Astrocyte (in vitro differentiated cells and primary cell): ENCODE results near the gene WNT4. TPM values are rescaled to one million over a fixed set of nuclear protein-coding genes. Genes with fewer than 3 reads are reported as not detected.
A peak's percentile ranks its signal among the peaks of the same experiment; 100 is the strongest.

Source experiments
- DNase-seq: peaks from one replicate; pipeline ENCODE4 v3.0.0-alpha.2; 2010; ENCODE audit warnings: low read depth
- FAIRE-seq: peaks from 2 replicates; lab custom pipeline; 2011; peaks lifted over from hg19 to GRCh38; lab: Jason Lieb, UNC
- H2AFZ ChIP-seq: 2 replicates; pipeline ENCODE4 v1.6.0; 2012; ENCODE audit warnings: low read depth, low read length, inconsistent platforms
- H3K27ac ChIP-seq: 2 replicates; pipeline ENCODE4 v1.5.1; 2011; ENCODE audit warnings: low read depth, low read length, inconsistent platforms
- H3K27me3 ChIP-seq: 2 replicates; pipeline ENCODE4 v1.6.0; 2011; ENCODE audit warnings: low read length, inconsistent platforms; ENCODE audit not compliant: insufficient read depth
- H3K36me3 ChIP-seq: 2 replicates; pipeline ENCODE4 v1.5.1; 2011; ENCODE audit warnings: low read length, inconsistent platforms; ENCODE audit not compliant: insufficient read depth
- H3K4me1 ChIP-seq: 2 replicates; pipeline ENCODE4 v1.5.1; 2011; ENCODE audit warnings: low read length, inconsistent platforms; ENCODE audit not compliant: insufficient read depth
- H3K4me2 ChIP-seq: 2 replicates; pipeline ENCODE4 v1.6.0; 2012; ENCODE audit warnings: low read length, inconsistent platforms
- H3K4me3 ChIP-seq: 2 replicates; pipeline ENCODE4 v1.5.1; 2011; ENCODE audit warnings: low read depth, mild to moderate bottlenecking, low read length, inconsistent platforms; ENCODE audit not compliant: insufficient read depth
- H3K79me2 ChIP-seq: 2 replicates; pipeline ENCODE4 v1.6.0; 2012; ENCODE audit warnings: mild to moderate bottlenecking, low read length, inconsistent platforms; ENCODE audit not compliant: insufficient read depth
- H3K9ac ChIP-seq: 2 replicates; pipeline ENCODE4 v1.6.0; 2012; ENCODE audit warnings: mild to moderate bottlenecking, low read length, inconsistent platforms
- H3K9me3 ChIP-seq: 2 replicates; pipeline ENCODE4 v1.5.1; 2012; ENCODE audit warnings: low read depth, mild to moderate bottlenecking, low read length, inconsistent platforms; ENCODE audit not compliant: insufficient read depth
- H4K20me1 ChIP-seq: 2 replicates; pipeline ENCODE4 v1.6.0; 2012; ENCODE audit warnings: low read length, inconsistent platforms; ENCODE audit not compliant: insufficient read depth
- H3K27ac Mint-ChIP-seq: one replicate; pipeline ENCODE4 v1.8.0; 2021; ENCODE audit warnings: mild to moderate bottlenecking, mixed read lengths; ENCODE audit not compliant: unreplicated experiment
- H3K27me3 Mint-ChIP-seq: one replicate; pipeline ENCODE4 v1.8.0; 2021; ENCODE audit warnings: low read depth, mixed read lengths; ENCODE audit not compliant: unreplicated experiment
- H3K36me3 Mint-ChIP-seq: one replicate; pipeline ENCODE4 v1.8.0; 2021; ENCODE audit warnings: low read depth, mixed read lengths; ENCODE audit not compliant: unreplicated experiment
- H3K4me1 Mint-ChIP-seq: one replicate; pipeline ENCODE4 v1.8.0; 2021; ENCODE audit warnings: low read depth, mixed read lengths; ENCODE audit not compliant: unreplicated experiment
- H3K4me3 Mint-ChIP-seq: one replicate; pipeline ENCODE4 v1.8.0; 2021; ENCODE audit warnings: mild to moderate bottlenecking, moderate library complexity, mixed read lengths; ENCODE audit not compliant: unreplicated experiment
- H3K9me3 Mint-ChIP-seq: one replicate; pipeline ENCODE4 v1.8.0; 2021; ENCODE audit warnings: mild to moderate bottlenecking, mixed read lengths; ENCODE audit not compliant: unreplicated experiment
- CTCF ChIP-seq: IDR thresholded peaks from 2 replicates; pipeline ENCODE4 v1.5.1; 2011; ENCODE audit warnings: low read depth, mild to moderate bottlenecking, inconsistent platforms, low read length, moderate library complexity; ENCODE audit not compliant: insufficient read depth
- EZH2 ChIP-seq: IDR thresholded peaks from 2 replicates; pipeline ENCODE4 v1.6.1; 2012; ENCODE audit warnings: mild to moderate bottlenecking, low read length, inconsistent platforms; ENCODE audit not compliant: insufficient read depth
- total RNA-seq: library from RNA; stranded (reverse); gene quantifications from 2 replicates; pipeline ENCODE4 v1.2.1, GENCODE V29; 2021

WNT4 gene
- total RNA-seq, 1 donor from 2014 or later: 1.2 TPM

DNA sequence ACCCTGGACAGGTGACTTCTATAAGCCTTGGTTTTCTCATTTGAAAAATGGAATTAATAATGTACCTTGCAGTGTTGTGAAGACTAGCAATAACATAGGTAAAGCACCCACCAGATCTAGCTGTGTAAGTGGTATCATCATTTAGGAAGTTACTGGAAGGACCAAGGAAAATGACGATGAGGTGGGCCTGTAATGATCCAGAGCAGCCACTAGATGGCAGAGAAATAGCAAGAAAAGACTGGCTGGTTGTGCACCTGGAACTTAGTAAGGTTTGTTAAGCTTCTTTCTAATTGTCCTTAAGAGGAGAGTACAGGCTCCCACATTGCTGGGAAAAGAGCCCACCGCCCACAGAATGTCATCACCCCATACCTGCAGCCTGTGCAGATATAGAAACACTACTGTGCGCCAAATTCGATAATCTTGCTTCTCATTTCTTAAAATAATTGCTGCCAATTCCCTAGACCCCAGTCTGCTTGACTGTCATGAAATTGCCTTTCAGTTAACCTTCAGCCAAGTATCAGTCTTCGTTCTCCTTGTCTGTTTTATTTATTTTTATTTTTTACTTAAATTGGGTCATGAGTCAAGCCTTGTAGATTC, 37.2 kb downstream of the WNT4 start:
- Mint-ChIP-seq H3K36me3 (peaks cover 9% of the 10 kb centered on the region), H3K4me3 (no peak overlapping the region), H3K4me1 (peaks cover 40% of the 10 kb centered on the region), H3K9me3 (no peaks in the 10 kb centered on the region), H3K27ac (no peak overlapping the region), H3K27me3 (no peaks in the 10 kb centered on the region)
- Histone ChIP-seq H3K4me2 (no peak overlapping the region), H4K20me1 (peaks cover 96% of the 10 kb centered on the region), H3K79me2 (peaks cover 86% of the 10 kb centered on the region), H2AFZ (no peak overlapping the region), H3K4me3 (no peak overlapping the region), H3K27ac (no peak overlapping the region), H3K27me3 (no peaks in the 10 kb centered on the region), H3K4me1 (peaks cover 10% of the 10 kb centered on the region), H3K9me3 (no peaks in the 10 kb centered on the region), H3K9ac (no peak overlapping the region), H3K36me3 (peaks cover 32% of the 10 kb centered on the region)
- peak; percentile 38 for DNase-seq
- no peak for FAIRE-seq
- no peak for TF ChIP-seq EZH2
- TF ChIP-seq CTCF: peak; percentile 93

- peaks cover 43% of the 10 kb centered on the region for H3K4me1 Mint-ChIP-seq
- H3K9me3 ChIP-seq: no peaks in the 10 kb centered on the region
- no peak overlapping the region for H3K27ac ChIP-seq
- peaks cover 98% of the 10 kb centered on the region for H4K20me1 ChIP-seq
- TF ChIP-seq CTCF (no peak), EZH2 (no peak)
- no peaks in the 10 kb centered on the region for H3K27me3 Mint-ChIP-seq
- H3K4me3 ChIP-seq: no peak overlapping the region
- H3K79me2 ChIP-seq: peaks cover 91% of the 10 kb centered on the region
- peaks cover 34% of the 10 kb centered on the region for H3K36me3 ChIP-seq
- no peaks in the 10 kb centered on the region for H3K9me3 Mint-ChIP-seq
- no peak for FAIRE-seq
- peaks cover 13% of the 10 kb centered on the region for H3K36me3 Mint-ChIP-seq
- no peak overlapping the region for H3K9ac ChIP-seq
- DNase-seq: no peak
- no peaks in the 10 kb centered on the region for H3K27me3 ChIP-seq
- H2AFZ ChIP-seq: no peak overlapping the region
- H3K4me3 Mint-ChIP-seq: no peak overlapping the region
- no peak overlapping the region for H3K27ac Mint-ChIP-seq
- H3K4me2 ChIP-seq: no peak overlapping the region
- H3K4me1 ChIP-seq: peaks cover 10% of the 10 kb centered on the region
Measured at GRCh38 chr1:22104865-22105437, 37.9 kb downstream of the WNT4 start.

GRCh38 chr1:22104094-22104493, 38.8 kb downstream of the WNT4 start:
- Histone ChIP-seq H3K79me2 (peaks cover 91% of the 10 kb centered on the region), H3K36me3 (peaks cover 31% of the 10 kb centered on the region), H3K4me1 (peaks cover 10% of the 10 kb centered on the region), H3K27ac (no peak overlapping the region), H3K9ac (no peak overlapping the region), H3K9me3 (no peaks in the 10 kb centered on the region), H3K4me2 (no peak overlapping the region), H4K20me1 (peaks cover 98% of the 10 kb centered on the region), H3K4me3 (no peak overlapping the region), H2AFZ (no peak overlapping the region), H3K27me3 (no peaks in the 10 kb centered on the region)
- Mint-ChIP-seq H3K36me3 (peaks cover 12% of the 10 kb centered on the region), H3K4me3 (no peak overlapping the region), H3K27me3 (no peaks in the 10 kb centered on the region), H3K4me1 (peaks cover 40% of the 10 kb centered on the region), H3K27ac (peak overlapping the region; percentile 38), H3K9me3 (no peaks in the 10 kb centered on the region)
- no peak for FAIRE-seq
- no peak for TF ChIP-seq EZH2
- TF ChIP-seq CTCF: no peak
- no peak for DNase-seq
